Activated CD4-positive, alpha-beta memory T cell treated with anti-CD3 and anti-CD28 coated beads for 36 hours (primary cell): ENCODE results near the gene FHOD1. TPM values are rescaled to one million over a fixed set of nuclear protein-coding genes. Genes with fewer than 3 reads are reported as not detected.

ENCODE experiments used
- CTCF ChIA-PET: fragments of 350-600 bp; sonication (Branson Sonifier 250); formaldehyde crosslinking; loops from one replicate; lab custom pipeline; 2021; ENCODE audit warnings: antibody characterized with exemption, inconsistent platforms; lab: Charles Lee
- POLR2A ChIA-PET: fragments of 350-600 bp; sonication (Branson Sonifier 250); formaldehyde crosslinking; loops from one replicate; lab custom pipeline; 2021; ENCODE audit warnings: antibody characterized with exemption; lab: Charles Lee
- DNase-seq: peaks from one replicate; pipeline ENCODE4 v3.0.0-alpha.2; 2020
- H3K27ac Mint-ChIP-seq: one replicate; pipeline ENCODE4 v1.8.0; 2021; ENCODE audit warnings: mixed read lengths
- H3K27me3 Mint-ChIP-seq: one replicate; pipeline ENCODE4 v1.8.0; 2021; ENCODE audit warnings: mixed read lengths
- H3K36me3 Mint-ChIP-seq: one replicate; pipeline ENCODE4 v1.8.0; 2021; ENCODE audit warnings: mixed read lengths
- H3K4me1 Mint-ChIP-seq: one replicate; pipeline ENCODE4 v1.8.0; 2021; ENCODE audit warnings: low read depth, mixed read lengths
- H3K4me3 Mint-ChIP-seq: one replicate; pipeline ENCODE4 v1.8.0; 2021; ENCODE audit warnings: mild to moderate bottlenecking, mixed read lengths
- H3K9me3 Mint-ChIP-seq: one replicate; pipeline ENCODE4 v1.8.0; 2021; ENCODE audit warnings: mixed read lengths
- intact Hi-C: fragments of 100-400 bp; cut with micrococcal nuclease; formaldehyde crosslinking; loops from one replicate; pipeline ENCODE4 v1.15.1; 2023
- total RNA-seq, 2 experiments: library from RNA; stranded (reverse); gene quantifications; one replicate each; pipeline ENCODE4 v1.2.3, GENCODE V29; 2021

FHOD1 gene
- total RNA-seq, 2 experiments from 2014 or later = 96.3 to 111 TPM

GRCh38 chr16:67213197-67214019 lies 33.9 kb downstream of the FHOD1 start:
- ChIA-PET POLR2A (no interaction called here), CTCF (no interaction called here)
- intact Hi-C loops = no loop called here
- DNase-seq = no peak
- Mint-ChIP-seq H3K4me3 (no peak overlapping the region), H3K9me3 (no peaks in the 10 kb centered on the region), H3K27ac (no peak overlapping the region), H3K27me3 (no peaks in the 10 kb centered on the region), H3K4me1 (no peaks in the 10 kb centered on the region), H3K36me3 (no peaks in the 10 kb centered on the region)

- ChIA-PET POLR2A (no interaction called here), CTCF (no interaction called here)
- H3K27me3 Mint-ChIP-seq = no peaks in the 10 kb centered on the region
- no peak for DNase-seq
- H3K9me3 Mint-ChIP-seq = no peaks in the 10 kb centered on the region
- H3K4me3 Mint-ChIP-seq = no peak overlapping the region
- H3K36me3 Mint-ChIP-seq = no peaks in the 10 kb centered on the region
- H3K27ac Mint-ChIP-seq = no peak overlapping the region
- intact Hi-C loops = no loop called here
- no peaks in the 10 kb centered on the region for H3K4me1 Mint-ChIP-seq
Observed at GRCh38 chr16:67212766-67213165, 34.5 kb downstream of the FHOD1 start.

- ChIA-PET POLR2A (interaction anchor here (0.6 kb wide), 1 partner anchor 549 kb away, joined by 3 read pairs; no protein-coding TSS in a partner anchor), CTCF (no interaction called here)
- no peak for DNase-seq
- H3K27ac Mint-ChIP-seq = no peak overlapping the region
- H3K9me3 Mint-ChIP-seq = no peaks in the 10 kb centered on the region
- H3K4me3 Mint-ChIP-seq = no peak overlapping the region
- no peaks in the 10 kb centered on the region for H3K4me1 Mint-ChIP-seq
- intact Hi-C loops = no loop called here
- H3K36me3 Mint-ChIP-seq = no peaks in the 10 kb centered on the region
- no peaks in the 10 kb centered on the region for H3K27me3 Mint-ChIP-seq
Observed at GRCh38 chr16:67211674-67212073, 35.6 kb downstream of the FHOD1 start.

- CTCF ChIA-PET = interaction anchor here (1.6 kb wide), 1 partner anchor 15 kb away, joined by 3 read pairs; no protein-coding TSS in a partner anchor
- H3K36me3 Mint-ChIP-seq = no peaks in the 10 kb centered on the region
- intact Hi-C loops = no loop called here
- no peak overlapping the region for H3K4me3 Mint-ChIP-seq
- H3K27ac Mint-ChIP-seq = no peak overlapping the region
- no peaks in the 10 kb centered on the region for H3K27me3 Mint-ChIP-seq
- H3K9me3 Mint-ChIP-seq = no peaks in the 10 kb centered on the region
- no peaks in the 10 kb centered on the region for H3K4me1 Mint-ChIP-seq
- POLR2A ChIA-PET = interaction anchor here (1.4 kb wide), 1 partner anchor 38 kb away, joined by 3 read pairs; no protein-coding TSS in a partner anchor
- no peak for DNase-seq
Observed at GRCh38 chr16:67210069-67210937, 37.0 kb downstream of the FHOD1 start.

DNA sequence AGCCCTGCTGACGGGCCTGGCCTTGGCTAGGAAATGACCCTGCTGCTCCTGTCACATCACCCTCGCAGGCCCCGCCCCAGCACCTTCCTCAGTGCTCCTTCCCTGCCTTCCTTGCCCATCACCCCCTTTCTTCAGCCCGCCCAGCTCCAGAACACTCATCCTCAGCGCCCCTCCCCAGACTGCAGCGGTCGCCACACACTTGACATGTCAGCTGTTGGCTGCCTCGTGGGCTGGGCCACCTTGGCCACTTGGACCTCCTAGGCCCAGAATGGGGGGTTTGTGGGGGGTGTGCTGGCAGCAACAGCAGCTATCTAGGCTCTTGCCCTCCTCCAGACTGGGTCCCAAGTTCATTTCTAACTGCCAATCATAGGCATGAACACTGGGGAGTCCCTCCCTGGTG lies 37.7 kb downstream of the FHOD1 start:
- intact Hi-C loops = no loop called here
- no peaks in the 10 kb centered on the region for H3K36me3 Mint-ChIP-seq
- H3K9me3 Mint-ChIP-seq = no peaks in the 10 kb centered on the region
- H3K4me1 Mint-ChIP-seq = no peaks in the 10 kb centered on the region
- H3K4me3 Mint-ChIP-seq = no peak overlapping the region
- no peak overlapping the region for H3K27ac Mint-ChIP-seq
- DNase-seq = no peak
- CTCF ChIA-PET = interaction anchor here (1.6 to 2.0 kb wide), 2 partner anchors 11 to 15 kb away, joined by 3 to 6 read pairs; no protein-coding TSS in a partner anchor
- no peaks in the 10 kb centered on the region for H3K27me3 Mint-ChIP-seq
- POLR2A ChIA-PET = interaction anchor here (1.4 to 2.5 kb wide), 2 partner anchors 17 to 38 kb away, joined by 3 to 8 read pairs; partner anchors contain the start of gene TMEM208

- Mint-ChIP-seq H3K27ac (no peak overlapping the region), H3K4me1 (no peaks in the 10 kb centered on the region), H3K27me3 (no peaks in the 10 kb centered on the region), H3K36me3 (no peaks in the 10 kb centered on the region), H3K4me3 (no peak overlapping the region), H3K9me3 (no peaks in the 10 kb centered on the region)
- ChIA-PET POLR2A (interaction anchor here (2.5 kb wide), 1 partner anchor 18 kb away, joined by 8 read pairs; the partner anchor contains the start of gene TMEM208), CTCF (interaction anchor here (2.0 kb wide), 1 partner anchor 10 kb away, joined by 6 read pairs; no protein-coding TSS in a partner anchor)
- no peak for DNase-seq
- intact Hi-C loops = no loop called here
Observed at GRCh38 chr16:67208154-67208896, 39.0 kb downstream of the FHOD1 start.

DNA sequence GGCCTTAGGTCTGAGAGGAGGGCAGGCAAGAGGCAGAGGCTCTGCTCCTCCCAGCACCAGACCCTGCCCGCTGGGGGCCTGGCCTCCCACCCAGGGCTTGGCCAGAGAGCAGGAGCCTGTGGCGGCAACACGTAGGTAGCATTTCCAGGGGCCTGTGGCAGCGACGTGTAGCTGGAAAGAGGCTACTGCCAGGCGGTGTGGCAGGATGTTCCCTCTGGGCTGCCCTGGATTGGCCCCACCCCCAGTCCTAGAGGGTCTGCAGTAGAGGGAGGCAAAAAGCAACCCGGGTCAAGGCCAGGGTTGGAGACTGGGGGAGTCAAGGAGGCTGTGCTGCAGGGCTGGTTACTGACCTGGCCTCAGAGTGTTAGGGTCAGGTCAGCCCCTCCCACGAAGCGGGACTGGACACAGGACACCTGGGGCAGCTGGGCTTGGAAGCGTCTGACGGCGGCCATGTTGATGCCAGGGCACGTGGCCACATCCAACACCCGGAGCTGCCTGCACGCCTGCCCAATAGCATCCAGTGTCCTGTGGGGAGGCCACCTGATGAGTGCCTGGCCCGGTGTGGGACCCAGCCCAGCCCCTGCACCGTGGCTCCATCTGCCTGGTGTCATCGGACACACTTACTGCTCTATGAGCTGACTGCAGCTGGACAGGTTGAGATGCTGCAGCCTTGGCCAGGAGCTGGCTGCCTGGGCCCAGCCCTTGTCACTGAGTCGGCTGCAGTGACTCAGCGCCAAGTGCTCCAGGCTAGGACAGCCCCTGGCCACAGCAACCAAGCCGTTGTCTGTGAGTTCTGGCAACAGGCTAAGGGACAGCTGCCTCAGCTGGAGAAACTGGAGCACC lies 39.8 kb downstream of the FHOD1 start:
- ChIA-PET POLR2A (interaction anchor here (1.6 to 2.5 kb wide), 2 partner anchors 9 to 19 kb away, joined by 4 to 8 read pairs; partner anchors contain the start of gene TMEM208), CTCF (interaction anchor here (0.8 to 2.0 kb wide), 2 partner anchors 9 to 52 kb away, joined by 3 to 6 read pairs; no protein-coding TSS in a partner anchor)
- H3K9me3 Mint-ChIP-seq = no peaks in the 10 kb centered on the region

GRCh38 chr16:67206838-67207248 lies 40.4 kb downstream of the FHOD1 start:
- Mint-ChIP-seq H3K27ac (peak overlapping the region; percentile 9), H3K4me1 (no peaks in the 10 kb centered on the region), H3K9me3 (no peaks in the 10 kb centered on the region), H3K36me3 (no peaks in the 10 kb centered on the region), H3K27me3 (no peaks in the 10 kb centered on the region), H3K4me3 (no peak overlapping the region)
- CTCF ChIA-PET = no interaction called here
- POLR2A ChIA-PET = interaction anchor here (0.8 to 1.6 kb wide), 2 partner anchors 9 to 26 kb away, joined by 3 to 4 read pairs; no protein-coding TSS in a partner anchor
- DNase-seq = no peak
- intact Hi-C loops = no loop called here

More for the DNA sequence above, 39.8 kb downstream of the FHOD1 start:
- no peaks in the 10 kb centered on the region for H3K27me3 Mint-ChIP-seq
- H3K27ac Mint-ChIP-seq = no peak overlapping the region
- H3K4me1 Mint-ChIP-seq = no peaks in the 10 kb centered on the region
- intact Hi-C loops = no loop called here
- no peak overlapping the region for H3K4me3 Mint-ChIP-seq
- no peaks in the 10 kb centered on the region for H3K36me3 Mint-ChIP-seq
- DNase-seq = no peak

- H3K4me1 Mint-ChIP-seq = no peaks in the 10 kb centered on the region
- CTCF ChIA-PET = no interaction called here
Observed at GRCh38 chr16:67206129-67206837, 41.0 kb downstream of the FHOD1 start.

DNA sequence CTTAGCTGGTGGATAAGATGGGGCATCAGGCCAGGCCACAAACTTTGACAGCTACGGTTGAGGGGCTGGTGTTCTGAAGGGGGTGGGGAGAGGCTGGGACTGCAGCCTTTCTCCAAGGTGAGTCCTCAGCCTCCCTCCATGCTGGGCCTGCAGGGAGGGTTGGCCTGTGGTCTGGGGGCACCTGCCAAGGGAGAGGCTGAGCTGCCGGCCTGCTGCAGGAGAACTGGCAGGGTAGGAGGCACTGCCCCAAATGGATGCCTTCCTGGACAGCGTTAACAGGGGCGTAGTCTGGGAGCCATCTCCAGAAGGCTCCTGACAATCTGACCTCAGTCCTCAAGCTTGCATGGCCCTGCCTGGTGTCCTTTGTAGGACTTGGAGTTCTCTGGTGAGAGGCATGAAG lies 43.2 kb downstream of the FHOD1 start:
- no peak for DNase-seq
- ChIA-PET POLR2A (no interaction called here), CTCF (interaction anchor here (0.6 to 1.2 kb wide), 3 partner anchors 49 to 270 kb away, joined by 3 to 4 read pairs (median 3); partner anchors contain the start of gene CIAO2B)
- no peaks in the 10 kb centered on the region for H3K4me1 Mint-ChIP-seq
- H3K4me3 Mint-ChIP-seq = no peak overlapping the region
- H3K27ac Mint-ChIP-seq = no peak overlapping the region
- no peaks in the 10 kb centered on the region for H3K9me3 Mint-ChIP-seq
- no peaks in the 10 kb centered on the region for H3K27me3 Mint-ChIP-seq
- H3K36me3 Mint-ChIP-seq = peaks cover 7% of the 10 kb centered on the region
- intact Hi-C loops = no loop called here

More at GRCh38 chr16:67206129-67206837, 41.0 kb downstream of the FHOD1 start:
- intact Hi-C loops = no loop called here
- Mint-ChIP-seq H3K4me3 (no peak overlapping the region), H3K9me3 (no peaks in the 10 kb centered on the region), H3K27me3 (no peaks in the 10 kb centered on the region), H3K27ac (peak overlapping the region; percentile 9), H3K36me3 (peaks cover 3% of the 10 kb centered on the region)
- no peak for DNase-seq
- POLR2A ChIA-PET = interaction anchor here (0.8 to 1.6 kb wide), 2 partner anchors 8 to 27 kb away, joined by 3 to 4 read pairs; no protein-coding TSS in a partner anchor
